ENCODE measurements around the gene PRDX1.
"Not testable (repeated sequence)": the region's sequence is repeated elsewhere in the genome, so short reads cannot be mapped to it uniquely, and the experiment has no call there.

PRDX1 gene

GRCh38 chr1:45478121-45478814 lies 43.4 kb downstream of the PRDX1 start:
- H3K36me3 ChIP-seq (ENCODE audit: insufficient read depth, low read depth, low read length) = no peaks in the 10 kb centered on the region
- H3K4me1 ChIP-seq (ENCODE audit: insufficient read depth, low read length) = no peaks in the 10 kb centered on the region
- no peak overlapping the region for H3K9ac ChIP-seq (ENCODE audit: low read depth, low read length)

GRCh38 chr1:45477646-45478045 lies 44.0 kb downstream of the PRDX1 start:
- Histone ChIP-seq H3K36me3 (ENCODE audit: insufficient read depth, low read depth, low read length) (no peaks in the 10 kb centered on the region), H3K27ac (ENCODE audit: low read length) (no peak overlapping the region), H3K27me3 (ENCODE audit: insufficient read depth, low read length) (no peaks in the 10 kb centered on the region), H3K4me3 (ENCODE audit: low read length) (no peak overlapping the region), H3K9ac (ENCODE audit: low read depth, low read length) (no peak overlapping the region), H3K4me1 (ENCODE audit: insufficient read depth, low read length) (no peaks in the 10 kb centered on the region), H3K9me3 (ENCODE audit: insufficient read depth, low read depth, low read length) (no peaks in the 10 kb centered on the region)

More at GRCh38 chr1:45478121-45478814, 43.4 kb downstream of the PRDX1 start:
- Histone ChIP-seq H3K27ac (ENCODE audit: low read length) (no peak overlapping the region), H3K27me3 (ENCODE audit: insufficient read depth, low read length) (no peaks in the 10 kb centered on the region), H3K4me3 (ENCODE audit: low read length) (no peak overlapping the region), H3K9me3 (ENCODE audit: insufficient read depth, low read depth, low read length) (no peaks in the 10 kb centered on the region)

GRCh38 chr1:45474194-45474593 lies 47.5 kb downstream of the PRDX1 start:
- not testable (repeated sequence) for H3K27me3 ChIP-seq (ENCODE audit: insufficient read depth, low read length); H3K4me1 ChIP-seq (ENCODE audit: insufficient read depth, low read length); H3K36me3 ChIP-seq (ENCODE audit: insufficient read depth, low read depth, low read length); H3K9me3 ChIP-seq (ENCODE audit: insufficient read depth, low read depth, low read length); H3K27ac ChIP-seq (ENCODE audit: low read length); H3K9ac ChIP-seq (ENCODE audit: low read depth, low read length); H3K4me3 ChIP-seq (ENCODE audit: low read length)

GRCh38 chr1:45473302-45473701 lies 48.4 kb downstream of the PRDX1 start:
- no peak overlapping the region for H3K9ac ChIP-seq (ENCODE audit: low read depth, low read length)
- H3K4me1 ChIP-seq (ENCODE audit: insufficient read depth, low read length) = no peaks in the 10 kb centered on the region
- no peak overlapping the region for H3K27ac ChIP-seq (ENCODE audit: low read length)
- H3K36me3 ChIP-seq (ENCODE audit: insufficient read depth, low read depth, low read length) = no peaks in the 10 kb centered on the region
- no peaks in the 10 kb centered on the region for H3K9me3 ChIP-seq (ENCODE audit: insufficient read depth, low read depth, low read length)
- H3K4me3 ChIP-seq (ENCODE audit: low read length) = no peak overlapping the region
- H3K27me3 ChIP-seq (ENCODE audit: insufficient read depth, low read length) = no peaks in the 10 kb centered on the region

GRCh38 chr1:45470306-45470798 lies 51.3 kb downstream of the PRDX1 start:
- no peak overlapping the region for H3K9ac ChIP-seq (ENCODE audit: low read depth, low read length)
- H3K4me3 ChIP-seq (ENCODE audit: low read length) = no peak overlapping the region
- no peaks in the 10 kb centered on the region for H3K36me3 ChIP-seq (ENCODE audit: insufficient read depth, low read depth, low read length)
- H3K9me3 ChIP-seq (ENCODE audit: insufficient read depth, low read depth, low read length) = no peaks in the 10 kb centered on the region
- H3K27ac ChIP-seq (ENCODE audit: low read length) = no peak overlapping the region
- H3K4me1 ChIP-seq (ENCODE audit: insufficient read depth, low read length) = no peaks in the 10 kb centered on the region
- H3K27me3 ChIP-seq (ENCODE audit: insufficient read depth, low read length) = no peaks in the 10 kb centered on the region

GRCh38 chr1:45467353-45467752 lies 54.3 kb downstream of the PRDX1 start:
- H3K4me3 ChIP-seq (ENCODE audit: low read length); H3K4me1 ChIP-seq (ENCODE audit: insufficient read depth, low read length); H3K27ac ChIP-seq (ENCODE audit: low read length): not testable (repeated sequence)

GRCh38 chr1:45465277-45465676 lies 56.4 kb downstream of the PRDX1 start:
- H3K36me3 ChIP-seq (ENCODE audit: insufficient read depth, low read depth, low read length) = no peaks in the 10 kb centered on the region
- H3K9ac ChIP-seq (ENCODE audit: low read depth, low read length) = no peak overlapping the region
- no peak overlapping the region for H3K27ac ChIP-seq (ENCODE audit: low read length)
- H3K27me3 ChIP-seq (ENCODE audit: insufficient read depth, low read length) = no peaks in the 10 kb centered on the region
- H3K4me1 ChIP-seq (ENCODE audit: insufficient read depth, low read length) = no peaks in the 10 kb centered on the region
- H3K4me3 ChIP-seq (ENCODE audit: low read length) = no peak overlapping the region
- H3K9me3 ChIP-seq (ENCODE audit: insufficient read depth, low read depth, low read length) = no peaks in the 10 kb centered on the region

More at GRCh38 chr1:45467353-45467752, 54.3 kb downstream of the PRDX1 start:
- not testable (repeated sequence) for H3K27me3 ChIP-seq (ENCODE audit: insufficient read depth, low read length); H3K9ac ChIP-seq (ENCODE audit: low read depth, low read length); H3K9me3 ChIP-seq (ENCODE audit: insufficient read depth, low read depth, low read length); H3K36me3 ChIP-seq (ENCODE audit: insufficient read depth, low read depth, low read length)
